Smooth muscle cell (in vitro differentiated cells): ENCODE data around the gene NFATC1. TPM values are rescaled to one million over a fixed set of nuclear protein-coding genes. Genes with fewer than 3 reads are reported as not detected.
A peak's percentile ranks its signal among the peaks of the same experiment; 100 is the strongest.

Source experiments
- DNase-seq: peaks from one replicate; lab custom pipeline; 2025; ENCODE audit not compliant: unreplicated experiment; lab: John Stamatoyannopoulos, UW
- H2AFZ ChIP-seq: fragments of 200-600 bp; sonication (generic); 2 replicates; pipeline ENCODE4 v1.6.0; 2016; ENCODE audit warnings: antibody characterized with exemption, low read depth, mild to moderate bottlenecking
- H3F3A ChIP-seq: fragments of 200-600 bp; sonication (generic); 2 replicates; pipeline ENCODE4 v1.6.0; 2017; ENCODE audit warnings: antibody characterized with exemption, low read depth
- H3K27ac ChIP-seq: fragments of 200-600 bp; sonication (generic); 2 replicates; pipeline ENCODE4 v1.5.1; 2016; ENCODE audit warnings: low read depth, mild to moderate bottlenecking
- H3K27me3 ChIP-seq: fragments of 200-600 bp; sonication (generic); 2 replicates; pipeline ENCODE4 v1.6.1; 2016; ENCODE audit warnings: low read depth, mild to moderate bottlenecking
- H3K36me3 ChIP-seq: fragments of 200-600 bp; sonication (generic); 2 replicates; pipeline ENCODE4 v1.5.1; 2016; ENCODE audit warnings: low read depth
- H3K4me1 ChIP-seq: fragments of 200-600 bp; sonication (generic); 2 replicates; pipeline ENCODE4 v1.5.1; 2016; ENCODE audit warnings: low read depth
- H3K4me2 ChIP-seq: fragments of 200-600 bp; sonication (generic); 2 replicates; pipeline ENCODE4 v1.6.0; 2016; ENCODE audit warnings: mild to moderate bottlenecking
- H3K4me3 ChIP-seq: fragments of 200-600 bp; sonication (generic); 2 replicates; pipeline ENCODE4 v1.5.1; 2016; ENCODE audit warnings: mild to moderate bottlenecking
- H3K79me2 ChIP-seq: fragments of 200-600 bp; sonication (generic); 2 replicates; pipeline ENCODE4 v1.6.0; 2016; ENCODE audit warnings: low read depth, mild to moderate bottlenecking
- H3K9ac ChIP-seq: fragments of 200-600 bp; sonication (generic); 2 replicates; pipeline ENCODE4 v1.6.0; 2016; ENCODE audit warnings: low read depth
- H3K9me3 ChIP-seq: fragments of 200-600 bp; sonication (generic); replicated peaks from 2 replicates; pipeline ENCODE4 v1.5.1; 2016; ENCODE audit warnings: low read depth
- H4K20me1 ChIP-seq: fragments of 200-600 bp; sonication (generic); 2 replicates; pipeline ENCODE4 v1.6.0; 2016; ENCODE audit warnings: low read depth
- CTCF ChIP-seq: fragments of 200-600 bp; sonication (generic); IDR thresholded peaks from 2 replicates; pipeline ENCODE4 v1.5.1; 2017; ENCODE audit warnings: borderline replicate concordance, mild to moderate bottlenecking, antibody characterized with exemption; ENCODE audit not compliant: insufficient read depth, poor library complexity, severe bottlenecking
- WGBS: methylation state at CpG from one replicate; pipeline ENCODE4 v1.1.7; 2016; ENCODE audit warnings: low lambda C conversion rate; 5-methylcytosine and 5-hydroxymethylcytosine counted together
- polyA plus RNA-seq: library from polyadenylated mRNA; unstranded; fragments of >200 nt; fragmentation: Nextera tagmentation; extraction: Ambion mirVana; gene quantifications from 2 replicates; pipeline ENCODE4 v1.2.1, GENCODE V29; 2016
- total RNA-seq: library from RNA; depleted of rRNA; stranded (reverse); fragments of >200 nt; gene quantifications from 2 replicates; pipeline ENCODE4 v1.2.3, GENCODE V29; 2014

Gene NFATC1
- total and polyA plus RNA-seq, 2 experiments from 2014 or later: 13.1 to 19.2 TPM

- 37% methylated on average over 37 of the region's 37 CpGs for WGBS
These were observed 43.3 kb downstream of the NFATC1 start for GRCh38 chr18:79438898-79439627.

GRCh38 chr18:79439628-79440023 lies 43.9 kb downstream of the NFATC1 start:
- Histone ChIP-seq H3K4me3 (no peak overlapping the region), H3K9me3 (no peaks in the 10 kb centered on the region), H3K4me1 (no peaks in the 10 kb centered on the region), H3K9ac (peak overlapping the region; percentile 39), H3K4me2 (peak overlapping the region; percentile 40), H3F3A (peaks cover 13% of the 10 kb centered on the region), H3K36me3 (no peaks in the 10 kb centered on the region), H3K27ac (peak overlapping the region; percentile 78), H2AFZ (no peak overlapping the region), H4K20me1 (peaks cover 98% of the 10 kb centered on the region), H3K79me2 (peaks cover 31% of the 10 kb centered on the region), H3K27me3 (no peaks in the 10 kb centered on the region)
- WGBS: 63% methylated on average over 16 of the region's 16 CpGs
- TF ChIP-seq CTCF: no peak
- no peak for DNase-seq

More at GRCh38 chr18:79438898-79439627, 43.3 kb downstream of the NFATC1 start:
- Histone ChIP-seq H3K9ac (peak overlapping the region; percentile 39), H3K9me3 (no peaks in the 10 kb centered on the region), H3K79me2 (peaks cover 31% of the 10 kb centered on the region), H3F3A (peaks cover 13% of the 10 kb centered on the region), H3K27ac (peak overlapping the region; percentile 78), H2AFZ (no peak overlapping the region), H3K36me3 (no peaks in the 10 kb centered on the region), H3K27me3 (no peaks in the 10 kb centered on the region), H4K20me1 (peaks cover 98% of the 10 kb centered on the region), H3K4me3 (no peak overlapping the region), H3K4me1 (no peaks in the 10 kb centered on the region), H3K4me2 (peak overlapping the region; percentile 40)
- DNase-seq: peak; percentile 52
- TF ChIP-seq CTCF: no peak

GRCh38 chr18:79440316-79441110 lies 44.8 kb downstream of the NFATC1 start:
- H3K9ac ChIP-seq: no peak overlapping the region
- peaks cover 99% of the 10 kb centered on the region for H4K20me1 ChIP-seq
- H3K4me1 ChIP-seq: no peaks in the 10 kb centered on the region
- WGBS: 97% methylated on average over 31 of the region's 31 CpGs
- peak overlapping the region; percentile 78 for H3K27ac ChIP-seq
- H3K4me3 ChIP-seq: no peak overlapping the region
- TF ChIP-seq CTCF: no peak
- DNase-seq: no peak
- H2AFZ ChIP-seq: no peak overlapping the region
- H3K36me3 ChIP-seq: no peaks in the 10 kb centered on the region
- no peaks in the 10 kb centered on the region for H3K9me3 ChIP-seq
- no peaks in the 10 kb centered on the region for H3K27me3 ChIP-seq
- H3F3A ChIP-seq: peaks cover 13% of the 10 kb centered on the region
- peaks cover 30% of the 10 kb centered on the region for H3K79me2 ChIP-seq
- H3K4me2 ChIP-seq: peak overlapping the region; percentile 40
